HepG2 (cell line): ENCODE data around the gene USP25. TPM values are rescaled to one million over a fixed set of nuclear protein-coding genes. Genes with fewer than 3 reads are reported as not detected.

ENCODE experiments used
- ATAC-seq: fragments of 200-7000 bp; cut with Tn5 transposase; 3 replicates; pipeline ENCODE4 v1.9.1; 2020; ENCODE audit warnings: mild to moderate bottlenecking, moderate library complexity
- BruUV-seq: library from RNA; stranded (reverse); fragments of 400-500 nt; replicated peaks from 2 replicates; lab custom pipeline; 2021; lab: Mats Ljungman, UMichigan
- CTCF ChIA-PET: fragments of 300-600 bp; formaldehyde crosslinking; extraction: SDS; loops from one replicate; lab custom pipeline; 2021; ENCODE audit warnings: low total read pairs, inconsistent platforms, low intra/inter-chr PET ratio; lab: Yijun Ruan, JAX
- POLR2A ChIA-PET: fragments of 350-600 bp; sonication (Branson Sonifier 250); formaldehyde crosslinking; loops from one replicate; lab custom pipeline; 2020; ENCODE audit warnings: antibody characterized with exemption, inconsistent platforms; lab: Yijun Ruan, JAX
- DNase-seq: peaks from one replicate; pipeline ENCODE4 v3.0.0-alpha.2; 2015; ENCODE audit warnings: low spot score
- FAIRE-seq: peaks from 3 replicates; lab custom pipeline; 2011; peaks lifted over from hg19 to GRCh38; lab: Jason Lieb, UNC
- H2AFZ ChIP-seq: one replicate; pipeline ENCODE4 v1.6.1; 2011; ENCODE audit warnings: low read length, inconsistent platforms
- H3K27ac ChIP-seq: fragments of 300-600 bp; 3 replicates; pipeline ENCODE4 v1.8.0; 2011; ENCODE audit warnings: mixed run types, mild to moderate bottlenecking, mixed read lengths, low read length, inconsistent platforms; ENCODE audit not compliant: insufficient read depth; ENCODE audit errors: extremely low read length
- H3K27me3 ChIP-seq, 2 experiments: fragments of 200-600 bp in 1 of 2; 2 replicates in 1 of 2; 3 replicates in 1 of 2; pipeline versions ENCODE4 v1.6.0 to v1.8.0; 2011; ENCODE audit warnings: low read length in 2 of 2, mild to moderate bottlenecking in 2 of 2, moderate library complexity in 2 of 2, inconsistent platforms in 1 of 2; ENCODE audit not compliant: insufficient read depth in 2 of 2, control insufficient read depth in 1 of 2
- H3K36me3 ChIP-seq, 2 experiments: fragments of 200-600 bp in 1 of 2; replicated peaks in 1 of 2; 2 replicates in 1 of 2; 3 replicates in 1 of 2; pipeline versions ENCODE4 v1.5.1 to v1.8.0; 2011; ENCODE audit warnings: low read length in 2 of 2, inconsistent platforms in 1 of 2; ENCODE audit not compliant: insufficient read depth in 2 of 2, control insufficient read depth in 1 of 2
- H3K4me1 ChIP-seq: 2 replicates; pipeline ENCODE4 v1.5.1; 2012; ENCODE audit warnings: low read length, inconsistent platforms; ENCODE audit not compliant: insufficient read depth
- H3K4me2 ChIP-seq: 2 replicates; pipeline ENCODE4 v1.6.0; 2011; ENCODE audit warnings: low read depth, low read length, inconsistent platforms
- H3K4me3 ChIP-seq, 3 experiments: fragments of 200-600 bp in 1 of 3; sonication (generic), shearing (Covaris generic) in 1 of 3; replicated peaks in 1 of 3; 2 replicates each; pipeline ENCODE4 v1.5.1; 2011 to 2016; ENCODE audit warnings: low read length in 3 of 3, inconsistent platforms in 2 of 3, low read depth in 2 of 3, mild to moderate bottlenecking in 2 of 3, control low read depth in 1 of 3, mixed read lengths in 1 of 3; ENCODE audit not compliant: insufficient read depth in 1 of 3
- H3K79me2 ChIP-seq: one replicate; pipeline ENCODE4 v1.6.1; 2011; ENCODE audit warnings: low read length, inconsistent platforms; ENCODE audit not compliant: insufficient read depth
- H3K9ac ChIP-seq: 2 replicates; pipeline ENCODE4 v1.6.0; 2011; ENCODE audit warnings: mild to moderate bottlenecking, low read depth, low read length, inconsistent platforms; ENCODE audit not compliant: insufficient read depth
- H3K9me3 ChIP-seq: 2 replicates; pipeline ENCODE4 v1.5.1; 2012; ENCODE audit warnings: mild to moderate bottlenecking, low read length
- H4K20me1 ChIP-seq: 2 replicates; pipeline ENCODE4 v1.6.0; 2011; ENCODE audit warnings: inconsistent platforms, mild to moderate bottlenecking, low read length, moderate library complexity; ENCODE audit not compliant: insufficient read depth
- EHMT2 ChIP-seq: fragments of 200-600 bp; sonication (generic); IDR thresholded peaks from 2 replicates; pipeline ENCODE4 v1.7.0; 2017; ENCODE audit warnings: antibody characterized with exemption, low read depth, low read length, borderline replicate concordance
- KDM5B ChIP-seq: sonication (generic); formaldehyde crosslinking; IDR thresholded peaks from 2 replicates; pipeline ENCODE4 v1.4.0; 2020; ENCODE audit warnings: missing genetic modification reagents, mild to moderate bottlenecking, borderline replicate concordance
- KLF16 ChIP-seq, 2 experiments: sonication (generic) in 1 of 2; formaldehyde crosslinking in 1 of 2; IDR thresholded peaks; 2 replicates each; pipeline versions ENCODE4 v1.6.1 to v1.8.0; 2016 to 2023; ENCODE audit warnings: missing genetic modification reagents in 2 of 2, missing compliant biosample characterization in 1 of 2
- SP4 ChIP-seq: sonication (generic); formaldehyde crosslinking; IDR thresholded peaks from 2 replicates; pipeline ENCODE4 v1.8.1; 2023; ENCODE audit warnings: mild to moderate bottlenecking, missing genetic modification reagents
- SSRP1 ChIP-seq: IDR thresholded peaks from 2 replicates; pipeline ENCODE4 v1.6.1; 2016; ENCODE audit warnings: control low read depth
- SUZ12 ChIP-seq: fragments of 150-350 bp; IDR thresholded peaks from 2 replicates; pipeline ENCODE4 v1.6.1; 2014; ENCODE audit warnings: low read depth, low read length
- ZEB1 ChIP-seq: IDR thresholded peaks from 2 replicates; pipeline ENCODE4 v1.6.1; 2012; ENCODE audit warnings: mild to moderate bottlenecking, low read depth, inconsistent platforms; ENCODE audit not compliant: insufficient replicate concordance
- ZNF580 ChIP-seq: IDR thresholded peaks from 2 replicates; pipeline ENCODE4 v1.6.1; 2016; ENCODE audit warnings: low read depth, borderline replicate concordance
- ZSCAN20 ChIP-seq: sonication (generic); formaldehyde crosslinking; IDR thresholded peaks from 2 replicates; pipeline ENCODE4 v1.4.0; 2020; ENCODE audit warnings: missing genetic modification reagents, mild to moderate bottlenecking, borderline replicate concordance
- WGBS: methylation state at CpG from one replicate; pipeline ENCODE4 v1.1.6; 2017; ENCODE audit warnings: low lambda C conversion rate; 5-methylcytosine and 5-hydroxymethylcytosine counted together
- in situ Hi-C: cut with HindIII; loops from 2 replicates; pipeline ENCODE4 v1.10.0; 2017; ENCODE audit warnings: low pct_unique_long_range_greater_than_20kb; ENCODE audit not compliant: extremely low pct_ligation_motif_present
- intact Hi-C: fragments of 100-400 bp; cut with micrococcal nuclease; formaldehyde crosslinking; loops from one replicate; pipeline ENCODE4 v1.10.0; 2022; ENCODE audit not compliant: unreplicated experiment
- polyA plus RNA-seq, 8 experiments: library from polyadenylated mRNA; depleted of rRNA in 3 of 8; stranded (reverse) in 7 of 8; unstranded in 1 of 8; fragments of >200 nt; fragmentation: Illumina TruSeq in 4 of 8; extraction: Trizol in 4 of 8; gene quantifications; 2 replicates each; pipeline versions ENCODE4 v1.2.1 to v1.2.3, GENCODE V29; 2011 to 2016; ENCODE audit warnings: low read depth in 4 of 8, missing spikeins in 1 of 8, mixed read lengths in 1 of 8; ENCODE audit not compliant: insufficient read depth in 1 of 8
- total RNA-seq, 5 experiments: library from RNA; depleted of rRNA; stranded (reverse); fragments of >200 nt; fragmentation: Illumina TruSeq; extraction: Trizol; gene quantifications; 2 replicates each; pipeline ENCODE4 v1.2.3, GENCODE V29; 2016; ENCODE audit warnings: low read depth in 1 of 5
- TF ChIP-seq, protein P1 (sequence below): sonication (generic); formaldehyde crosslinking; IDR thresholded peaks from 2 replicates; pipeline ENCODE4 v1.5.0; 2020; ENCODE audit warnings: mild to moderate bottlenecking, missing genetic modification reagents, moderate library complexity
- TF ChIP-seq, protein P2 (sequence below): sonication (generic); formaldehyde crosslinking; IDR thresholded peaks from 2 replicates; pipeline ENCODE4 v1.5.0; 2020; ENCODE audit warnings: missing genetic modification reagents
- TF ChIP-seq, protein P3 (sequence below): sonication (generic); formaldehyde crosslinking; IDR thresholded peaks from 2 replicates; pipeline ENCODE4 v1.4.0; 2020; ENCODE audit warnings: missing genetic modification reagents

Gene USP25
- total and polyA plus RNA-seq, 2 of the 13 experiments (the other 11 are each of a cell fraction or from before 2014, with no cell fraction given): 12.4 to 26.3 TPM

GRCh38 chr21:15826908-15827601 lies 97.3 kb downstream of the USP25 start (continued):
- TF ChIP-seq, protein P1, sequence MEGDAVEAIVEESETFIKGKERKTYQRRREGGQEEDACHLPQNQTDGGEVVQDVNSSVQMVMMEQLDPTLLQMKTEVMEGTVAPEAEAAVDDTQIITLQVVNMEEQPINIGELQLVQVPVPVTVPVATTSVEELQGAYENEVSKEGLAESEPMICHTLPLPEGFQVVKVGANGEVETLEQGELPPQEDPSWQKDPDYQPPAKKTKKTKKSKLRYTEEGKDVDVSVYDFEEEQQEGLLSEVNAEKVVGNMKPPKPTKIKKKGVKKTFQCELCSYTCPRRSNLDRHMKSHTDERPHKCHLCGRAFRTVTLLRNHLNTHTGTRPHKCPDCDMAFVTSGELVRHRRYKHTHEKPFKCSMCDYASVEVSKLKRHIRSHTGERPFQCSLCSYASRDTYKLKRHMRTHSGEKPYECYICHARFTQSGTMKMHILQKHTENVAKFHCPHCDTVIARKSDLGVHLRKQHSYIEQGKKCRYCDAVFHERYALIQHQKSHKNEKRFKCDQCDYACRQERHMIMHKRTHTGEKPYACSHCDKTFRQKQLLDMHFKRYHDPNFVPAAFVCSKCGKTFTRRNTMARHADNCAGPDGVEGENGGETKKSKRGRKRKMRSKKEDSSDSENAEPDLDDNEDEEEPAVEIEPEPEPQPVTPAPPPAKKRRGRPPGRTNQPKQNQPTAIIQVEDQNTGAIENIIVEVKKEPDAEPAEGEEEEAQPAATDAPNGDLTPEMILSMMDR (CRISPR knock-in tag): no peak
- TF ChIP-seq KLF16 (CRISPR knock-in tag; IDR thresholded peaks at IDR 0.05) (no peak), SUZ12 (no peak), ZNF580 (CRISPR knock-in tag) (no peak), SSRP1 (no peak), ZEB1 (no peak), ZSCAN20 (CRISPR knock-in tag) (no peak), SP4 (CRISPR knock-in tag) (no peak)
- TF ChIP-seq, protein P2, sequence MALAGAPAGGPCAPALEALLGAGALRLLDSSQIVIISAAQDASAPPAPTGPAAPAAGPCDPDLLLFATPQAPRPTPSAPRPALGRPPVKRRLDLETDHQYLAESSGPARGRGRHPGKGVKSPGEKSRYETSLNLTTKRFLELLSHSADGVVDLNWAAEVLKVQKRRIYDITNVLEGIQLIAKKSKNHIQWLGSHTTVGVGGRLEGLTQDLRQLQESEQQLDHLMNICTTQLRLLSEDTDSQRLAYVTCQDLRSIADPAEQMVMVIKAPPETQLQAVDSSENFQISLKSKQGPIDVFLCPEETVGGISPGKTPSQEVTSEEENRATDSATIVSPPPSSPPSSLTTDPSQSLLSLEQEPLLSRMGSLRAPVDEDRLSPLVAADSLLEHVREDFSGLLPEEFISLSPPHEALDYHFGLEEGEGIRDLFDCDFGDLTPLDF (CRISPR knock-in tag): no peak

- FAIRE-seq (no peak), DNase-seq (no peak), ATAC-seq (no peak)
- H4K20me1 ChIP-seq: no peaks in the 10 kb centered on the region
- no peak overlapping the region for H2AFZ ChIP-seq
- H3K4me2 ChIP-seq: no peak overlapping the region
- peaks cover 2 to 42% of the 10 kb centered on the region in 2 experiments; a peak in 2 of 5 replicates for H3K36me3 ChIP-seq
- H3K4me1 ChIP-seq: no peaks in the 10 kb centered on the region
- POLR2A ChIA-PET: no interaction called here
- 98% methylated on average over 4 of the region's 4 CpGs for WGBS
- no peak overlapping the region for H3K27ac ChIP-seq
- no peaks in the 10 kb centered on the region for H3K79me2 ChIP-seq
- CTCF ChIA-PET: no interaction called here
- H3K9ac ChIP-seq: no peak overlapping the region
- H3K4me3 ChIP-seq: no peak overlapping the region
- in situ Hi-C loops: no loop called here
- no peaks in the 10 kb centered on the region for H3K27me3 ChIP-seq
- BruUV-seq: no TSS peak
- no peaks in the 10 kb centered on the region for H3K9me3 ChIP-seq
- intact Hi-C loops: no loop called here
- TF ChIP-seq KDM5B (CRISPR knock-in tag): no peak
- TF ChIP-seq, protein P3, sequence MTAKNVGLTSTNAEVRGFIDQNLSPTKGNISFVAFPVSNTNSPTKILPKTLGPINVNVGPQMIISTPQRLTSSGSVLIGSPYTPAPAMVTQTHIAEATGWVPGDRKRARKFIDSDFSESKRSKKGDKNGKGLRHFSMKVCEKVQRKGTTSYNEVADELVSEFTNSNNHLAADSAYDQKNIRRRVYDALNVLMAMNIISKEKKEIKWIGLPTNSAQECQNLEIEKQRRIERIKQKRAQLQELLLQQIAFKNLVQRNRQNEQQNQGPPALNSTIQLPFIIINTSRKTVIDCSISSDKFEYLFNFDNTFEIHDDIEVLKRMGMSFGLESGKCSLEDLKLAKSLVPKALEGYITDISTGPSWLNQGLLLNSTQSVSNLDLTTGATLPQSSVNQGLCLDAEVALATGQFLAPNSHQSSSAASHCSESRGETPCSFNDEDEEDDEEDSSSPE: no peak
- no peak for TF ChIP-seq EHMT2
These were observed 101.7 kb downstream of the USP25 start for GRCh38 chr21:15831497-15831896.
